Heart left ventricle (tissue), 13 donors: ENCODE results near the gene KREMEN2.

Experiments
- POLR2A ChIP-seq, 2 donors: fragments of 450-650 bp; IDR thresholded peaks; one replicate each; pipeline ENCODE4 v1.6.1; 2017; ENCODE audit warnings: antibody characterized with exemption in 2 of 2, mild to moderate bottlenecking in 2 of 2, moderate library complexity in 2 of 2
- TF ChIP-seq, protein P1 (sequence below), 12 donors: fragments of 200-600 bp; sonication (generic) in 4 of 12; IDR thresholded peaks; one replicate each; pipeline versions ENCODE4 v1.5.0 to v1.8.0; 2018 to 2022; ENCODE audit warnings: antibody characterized with exemption in 12 of 12, mild to moderate bottlenecking in 5 of 12
- donor health status: ischemic (EF 13 %, LVEDD 7.1; RV severe dilation, severe dysfunction).
- donor health status: DM: no; HTN: yes; CAD: no.
- donor health status: DM: no; HTN: no; CAD: no.
- donor health status: ischemic (EF 25% LVEDD 6.9; RV normal size, moderate dysfunction).
- donor health status: ischemic (EF 25% LVEDD 5.7; RV mildly dilated, moderate dysfunction).
- donor health status: ischemic (EF 35%, LVEDD 5.7; RV mildly dilated, moderate dysfunction).
- donor health status: nonischemic (EF 11% LVEDD 7.7; RV severe dilation, severe dysfunction).
- donor health status: DM: yes; HTN: yes; CAD: no.
- donor health status: PGD.
- donor health status: ischemic (EF 29% LVEDD 5.4; RV normal size, mild dysfunction).
- donor health status: nonischemic (EF 23%, LVEDD 6.1; RV moderate dilation, normal function).

DNA sequence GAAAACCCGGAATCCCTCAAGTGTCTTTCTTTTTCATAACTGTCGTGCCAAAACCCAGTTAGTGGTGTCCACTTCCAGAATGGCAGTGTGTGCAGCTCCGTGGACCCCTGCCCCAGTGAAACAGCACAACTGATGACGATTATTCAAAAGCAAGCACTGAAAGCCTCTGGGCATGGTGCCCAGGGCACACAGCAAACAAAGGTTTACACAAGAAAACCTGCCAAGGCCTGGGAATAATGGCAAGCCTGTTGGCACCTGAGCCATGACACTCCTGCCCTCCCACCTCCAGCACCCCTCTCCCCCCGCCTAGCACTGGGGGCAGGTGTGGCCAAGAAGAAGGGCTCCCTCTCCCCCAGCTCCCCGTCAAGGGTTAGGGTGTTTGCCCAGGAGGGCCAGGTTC is 13.4 kb downstream of the KREMEN2 start:
- TF ChIP-seq, protein P1, sequence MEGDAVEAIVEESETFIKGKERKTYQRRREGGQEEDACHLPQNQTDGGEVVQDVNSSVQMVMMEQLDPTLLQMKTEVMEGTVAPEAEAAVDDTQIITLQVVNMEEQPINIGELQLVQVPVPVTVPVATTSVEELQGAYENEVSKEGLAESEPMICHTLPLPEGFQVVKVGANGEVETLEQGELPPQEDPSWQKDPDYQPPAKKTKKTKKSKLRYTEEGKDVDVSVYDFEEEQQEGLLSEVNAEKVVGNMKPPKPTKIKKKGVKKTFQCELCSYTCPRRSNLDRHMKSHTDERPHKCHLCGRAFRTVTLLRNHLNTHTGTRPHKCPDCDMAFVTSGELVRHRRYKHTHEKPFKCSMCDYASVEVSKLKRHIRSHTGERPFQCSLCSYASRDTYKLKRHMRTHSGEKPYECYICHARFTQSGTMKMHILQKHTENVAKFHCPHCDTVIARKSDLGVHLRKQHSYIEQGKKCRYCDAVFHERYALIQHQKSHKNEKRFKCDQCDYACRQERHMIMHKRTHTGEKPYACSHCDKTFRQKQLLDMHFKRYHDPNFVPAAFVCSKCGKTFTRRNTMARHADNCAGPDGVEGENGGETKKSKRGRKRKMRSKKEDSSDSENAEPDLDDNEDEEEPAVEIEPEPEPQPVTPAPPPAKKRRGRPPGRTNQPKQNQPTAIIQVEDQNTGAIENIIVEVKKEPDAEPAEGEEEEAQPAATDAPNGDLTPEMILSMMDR (IDR thresholded peaks at IDR 0.05) = no peak
- no peak for TF ChIP-seq POLR2A (IDR thresholded peaks at IDR 0.05)
